Measurements from ENCODE around the gene NXNL1. TPM values are rescaled to one million over a fixed set of nuclear protein-coding genes. Genes with fewer than 3 reads are reported as not detected.

Gene NXNL1
- total and polyA plus RNA-seq, 2 of the 8 experiments (the other 6 are each of a cell fraction or from before 2014, with no cell fraction given), result not detected

Other genes starting within 250 kb of the NXNL1 start
- gene USE1, start 245.6 kb downstream of the NXNL1 start, total RNA-seq (2021; fragmentation: NEBNext Ultra II Directional; extraction: Animal tissue kit (Norgen Biotek cat#: 25700)), result 8.7 and 11.8 TPM in 2 replicates
- gene USE1, start 245.6 kb downstream of the NXNL1 start, polyA plus RNA-seq (2011; rRNA removed), result 13.9 and 16.6 TPM in 2 replicates
- 32.1 and 32.6 TPM in 2 replicates for gene OCEL1, start 234.7 kb downstream of the NXNL1 start, total RNA-seq (2021; fragmentation: NEBNext Ultra II Directional; extraction: Animal tissue kit (Norgen Biotek cat#: 25700))
- 13.3 and 20.2 TPM in 2 replicates for gene OCEL1, start 234.7 kb downstream of the NXNL1 start, polyA plus RNA-seq (2011; rRNA removed)
- 114 and 121 TPM in 2 replicates for gene NR2F6, start 215.0 kb downstream of the NXNL1 start, total RNA-seq (2021; fragmentation: NEBNext Ultra II Directional; extraction: Animal tissue kit (Norgen Biotek cat#: 25700))
- 99.7 and 147 TPM in 2 replicates for gene NR2F6, start 215.0 kb downstream of the NXNL1 start, polyA plus RNA-seq (2011; rRNA removed)
- 6.5 and 7.5 TPM in 2 replicates for gene USHBP1, start 196.2 kb downstream of the NXNL1 start, total RNA-seq (2021; fragmentation: NEBNext Ultra II Directional; extraction: Animal tissue kit (Norgen Biotek cat#: 25700))
- 5.0 and 5.7 TPM in 2 replicates for gene USHBP1, start 196.2 kb downstream of the NXNL1 start, polyA plus RNA-seq (2011; rRNA removed)
- 127 and 134 TPM in 2 replicates for gene BABAM1, start 193.5 kb downstream of the NXNL1 start, total RNA-seq (2021; fragmentation: NEBNext Ultra II Directional; extraction: Animal tissue kit (Norgen Biotek cat#: 25700))
- gene BABAM1, start 193.5 kb downstream of the NXNL1 start, polyA plus RNA-seq (2011; rRNA removed), result 133 and 153 TPM in 2 replicates
- 6.1 and 6.8 TPM in 2 replicates for gene ANKLE1, start 179.0 kb downstream of the NXNL1 start, total RNA-seq (2021; fragmentation: NEBNext Ultra II Directional; extraction: Animal tissue kit (Norgen Biotek cat#: 25700))
- gene ANKLE1, start 179.0 kb downstream of the NXNL1 start, polyA plus RNA-seq (2011; rRNA removed), result 9.6 and 14.2 TPM in 2 replicates
- 11.3 and 14.5 TPM in 2 replicates for gene ABHD8, start 157.5 kb downstream of the NXNL1 start, total RNA-seq (2021; fragmentation: NEBNext Ultra II Directional; extraction: Animal tissue kit (Norgen Biotek cat#: 25700))
- gene ABHD8, start 157.5 kb downstream of the NXNL1 start, polyA plus RNA-seq (2011; rRNA removed), result 18.7 and 28.5 TPM in 2 replicates
- gene MRPL34, start 155.1 kb downstream of the NXNL1 start, total RNA-seq (2021; fragmentation: NEBNext Ultra II Directional; extraction: Animal tissue kit (Norgen Biotek cat#: 25700)), result 99.6 and 100 TPM in 2 replicates
- gene MRPL34, start 155.1 kb downstream of the NXNL1 start, polyA plus RNA-seq (2011; rRNA removed), result 91.9 and 123 TPM in 2 replicates
- 34.5 and 35.9 TPM in 2 replicates for gene DDA1, start 151.4 kb downstream of the NXNL1 start, total RNA-seq (2021; fragmentation: NEBNext Ultra II Directional; extraction: Animal tissue kit (Norgen Biotek cat#: 25700))
- 29.2 and 30.0 TPM in 2 replicates for gene DDA1, start 151.4 kb downstream of the NXNL1 start, polyA plus RNA-seq (2011; rRNA removed)
- 20.7 and 21.4 TPM in 2 replicates for gene ANO8, start 126.1 kb downstream of the NXNL1 start, total RNA-seq (2021; fragmentation: NEBNext Ultra II Directional; extraction: Animal tissue kit (Norgen Biotek cat#: 25700))
- 9.5 and 17.3 TPM in 2 replicates for gene ANO8, start 126.1 kb downstream of the NXNL1 start, polyA plus RNA-seq (2011; rRNA removed)
- 52.7 and 56.0 TPM in 2 replicates for gene GTPBP3, start 123.4 kb downstream of the NXNL1 start, total RNA-seq (2021; fragmentation: NEBNext Ultra II Directional; extraction: Animal tissue kit (Norgen Biotek cat#: 25700))
- 30.4 and 50.7 TPM in 2 replicates for gene GTPBP3, start 123.4 kb downstream of the NXNL1 start, polyA plus RNA-seq (2011; rRNA removed)
- gene PLVAP, start 83.6 kb downstream of the NXNL1 start, total RNA-seq (2021; fragmentation: NEBNext Ultra II Directional; extraction: Animal tissue kit (Norgen Biotek cat#: 25700)), result 0.27 TPM in 1 of 2 replicates, not detected in the other
- 0.32 and 0.35 TPM in 2 replicates for gene PLVAP, start 83.6 kb downstream of the NXNL1 start, polyA plus RNA-seq (2011; rRNA removed)
- gene CCDC194, start 66.7 kb downstream of the NXNL1 start, total RNA-seq (2021; fragmentation: NEBNext Ultra II Directional; extraction: Animal tissue kit (Norgen Biotek cat#: 25700)), result not detected in 2 replicates
- 0.33 and 0.74 TPM in 2 replicates for gene CCDC194, start 66.7 kb downstream of the NXNL1 start, polyA plus RNA-seq (2011; rRNA removed)
- 16.8 and 18.1 TPM in 2 replicates for gene BST2, start 55.3 kb downstream of the NXNL1 start, total RNA-seq (2021; fragmentation: NEBNext Ultra II Directional; extraction: Animal tissue kit (Norgen Biotek cat#: 25700))
- gene BST2, start 55.3 kb downstream of the NXNL1 start, polyA plus RNA-seq (2011; rRNA removed), result 72.8 and 117 TPM in 2 replicates
- gene MVB12A, start 40.9 kb downstream of the NXNL1 start, total RNA-seq (2021; fragmentation: NEBNext Ultra II Directional; extraction: Animal tissue kit (Norgen Biotek cat#: 25700)), result 36.8 and 37.9 TPM in 2 replicates
- 76.6 and 97.7 TPM in 2 replicates for gene MVB12A, start 40.9 kb downstream of the NXNL1 start, polyA plus RNA-seq (2011; rRNA removed)
- gene TMEM221, start 12.3 kb downstream of the NXNL1 start, total RNA-seq (2021; fragmentation: NEBNext Ultra II Directional; extraction: Animal tissue kit (Norgen Biotek cat#: 25700)), result 1.4 and 1.6 TPM in 2 replicates
- 2.0 and 2.9 TPM in 2 replicates for gene TMEM221, start 12.3 kb downstream of the NXNL1 start, polyA plus RNA-seq (2011; rRNA removed)
- gene SLC27A1, start 9.6 kb upstream of the NXNL1 start, total RNA-seq (2021; fragmentation: NEBNext Ultra II Directional; extraction: Animal tissue kit (Norgen Biotek cat#: 25700)), result 7.3 and 7.5 TPM in 2 replicates
- gene SLC27A1, start 9.6 kb upstream of the NXNL1 start, polyA plus RNA-seq (2011; rRNA removed), result 9.1 and 12.2 TPM in 2 replicates
- 67.5 and 72.8 TPM in 2 replicates for gene PGLS, start 50.7 kb upstream of the NXNL1 start, total RNA-seq (2021; fragmentation: NEBNext Ultra II Directional; extraction: Animal tissue kit (Norgen Biotek cat#: 25700))
- 164 and 193 TPM in 2 replicates for gene PGLS, start 50.7 kb upstream of the NXNL1 start, polyA plus RNA-seq (2011; rRNA removed)
- gene COLGALT1, start 94.7 kb upstream of the NXNL1 start, total RNA-seq (2021; fragmentation: NEBNext Ultra II Directional; extraction: Animal tissue kit (Norgen Biotek cat#: 25700)), result 40.4 and 44.7 TPM in 2 replicates
- 58.1 and 62.8 TPM in 2 replicates for gene COLGALT1, start 94.7 kb upstream of the NXNL1 start, polyA plus RNA-seq (2011; rRNA removed)
- gene UNC13A, start 227.4 kb upstream of the NXNL1 start, total RNA-seq (2021; fragmentation: NEBNext Ultra II Directional; extraction: Animal tissue kit (Norgen Biotek cat#: 25700)), result 45.0 and 47.6 TPM in 2 replicates
- 13.1 and 15.8 TPM in 2 replicates for gene UNC13A, start 227.4 kb upstream of the NXNL1 start, polyA plus RNA-seq (2011; rRNA removed)

Measured in H1 (cell line).